GM21381 (cell line): Measurements from ENCODE around the gene KCNJ16.

Experiments used
- ATAC-seq: cut with Tn5 transposase; IDR thresholded peaks from one replicate; pipeline ENCODE4 v1.9.1; 2021; ENCODE audit warnings: mild to moderate bottlenecking, moderate library complexity; ENCODE audit not compliant: unreplicated experiment

Gene KCNJ16

DNA sequence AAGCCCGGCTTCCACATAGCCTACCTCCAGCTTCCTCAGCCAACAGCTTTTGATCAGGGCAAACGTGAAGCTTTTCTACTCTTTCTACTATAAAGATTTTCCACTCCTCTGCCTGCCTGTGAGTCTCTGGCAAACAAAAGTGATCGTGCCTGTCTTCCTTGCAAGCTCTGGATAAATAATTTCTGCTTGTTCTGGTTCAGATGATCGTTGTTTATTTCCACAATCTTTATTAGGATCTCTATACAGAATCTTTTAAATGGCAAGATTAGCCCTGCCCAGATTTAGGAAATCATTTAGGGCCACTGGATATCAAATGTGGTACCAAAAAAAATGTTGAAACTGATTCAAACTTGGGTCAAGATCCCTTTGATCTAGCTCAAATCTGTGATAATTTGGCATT lies 20.4 kb downstream of the KCNJ16 start:
- no peak for ATAC-seq

GRCh38 chr17:70096861-70097260 lies 21.8 kb downstream of the KCNJ16 start:
- no peak for ATAC-seq

DNA sequence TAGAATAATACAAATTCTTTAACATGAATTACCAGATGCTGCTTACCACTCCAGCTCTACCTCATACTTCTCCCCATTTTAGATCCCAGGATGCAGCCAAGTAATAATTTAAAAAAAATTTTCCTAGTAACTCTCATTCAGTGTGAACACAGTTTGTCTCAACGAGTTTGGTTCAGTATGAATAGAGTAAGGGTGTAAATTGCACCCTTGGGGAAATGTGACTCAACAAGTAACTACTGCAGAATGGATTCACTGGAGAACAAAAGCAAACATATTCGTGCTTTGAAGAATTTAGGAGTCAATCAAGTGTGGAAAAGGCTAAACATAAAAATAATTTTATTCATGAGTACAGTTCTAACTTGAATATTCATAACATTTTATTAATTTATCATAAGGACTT lies 23.0 kb downstream of the KCNJ16 start:
- ATAC-seq = no peak

GRCh38 chr17:70099294-70099693 lies 24.3 kb downstream of the KCNJ16 start:
- ATAC-seq = no peak

DNA sequence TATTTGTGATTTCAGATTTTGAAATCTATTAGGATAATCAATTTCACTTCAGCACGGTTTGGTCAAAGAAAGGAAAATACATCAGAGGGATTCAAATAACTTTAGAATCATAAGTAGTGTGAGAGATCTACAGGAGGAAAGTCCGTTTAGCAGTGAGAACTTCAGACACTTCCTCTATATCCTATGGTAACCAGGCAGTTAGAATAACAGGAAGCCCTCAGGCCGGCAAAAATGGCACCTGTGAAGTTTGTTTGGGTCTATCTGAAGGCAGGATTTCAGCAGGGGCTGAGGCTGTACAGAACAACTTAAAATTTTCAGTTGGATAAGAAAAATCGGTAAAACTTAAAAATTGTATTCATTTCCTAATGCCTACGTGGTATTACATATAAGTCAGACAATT lies 24.9 kb downstream of the KCNJ16 start:
- no peak for ATAC-seq

DNA sequence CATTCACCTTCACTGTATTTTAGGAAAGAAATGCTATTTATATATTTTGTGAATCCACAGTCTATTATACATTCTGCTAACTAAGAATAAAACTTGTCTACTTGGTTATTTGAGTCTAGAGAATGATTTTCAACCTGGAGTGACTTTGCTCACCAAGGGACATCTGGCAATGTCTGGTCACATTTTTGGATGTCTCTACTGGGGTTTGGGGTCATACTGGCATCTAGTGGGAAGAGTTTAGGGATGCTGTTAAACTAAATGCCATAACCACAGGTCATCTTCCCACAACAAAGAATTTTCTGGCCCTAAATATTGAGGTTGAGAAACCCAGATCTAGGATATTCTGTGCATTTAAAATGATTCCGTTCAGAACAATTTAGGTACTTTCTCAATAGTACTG lies 26.0 kb downstream of the KCNJ16 start:
- no peak for ATAC-seq

DNA sequence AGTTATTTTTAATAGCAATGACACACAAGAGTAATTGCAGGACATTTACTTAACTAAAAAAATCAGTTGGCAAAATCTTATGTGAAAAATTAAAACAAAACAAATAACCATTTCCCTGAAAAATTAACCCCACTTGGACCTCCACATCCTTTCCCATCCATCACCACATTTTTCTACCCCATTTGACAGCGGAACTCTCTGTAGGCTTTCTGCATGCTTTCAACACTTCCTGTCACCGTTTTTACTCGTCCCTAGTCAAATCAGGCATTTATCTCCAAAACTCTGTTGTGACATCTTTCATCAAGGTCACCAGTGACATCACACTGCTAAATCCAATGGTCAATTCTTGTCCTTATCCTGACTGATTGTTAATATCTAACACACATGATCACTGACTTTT lies 27.5 kb downstream of the KCNJ16 start:
- no peak for ATAC-seq

- no peak for ATAC-seq
Measured at GRCh38 chr17:70104791-70105523, 29.9 kb downstream of the KCNJ16 start.

GRCh38 chr17:70105641-70106040 lies 30.6 kb downstream of the KCNJ16 start:
- ATAC-seq = no peak

DNA sequence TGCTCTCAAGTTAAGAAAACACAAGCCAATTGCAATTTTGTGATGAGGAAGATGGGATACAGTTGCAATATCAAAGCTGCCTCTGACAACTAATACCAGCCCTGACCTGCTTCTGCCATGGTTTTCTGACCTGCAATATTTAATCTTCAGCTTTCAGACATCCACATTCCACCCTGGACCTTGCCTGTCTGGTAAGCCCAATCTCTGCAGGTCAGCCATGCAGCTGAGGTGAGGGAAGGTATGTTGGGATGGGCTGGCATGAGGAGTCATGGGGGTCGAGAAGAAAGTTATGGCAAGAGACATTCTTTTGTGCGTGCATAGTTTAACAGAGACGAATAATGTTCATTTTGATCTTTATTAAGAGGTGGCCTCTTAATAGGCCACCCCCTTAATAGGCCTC lies 31.5 kb downstream of the KCNJ16 start:
- no peak for ATAC-seq

GRCh38 chr17:70107441-70107840 lies 32.4 kb downstream of the KCNJ16 start:
- ATAC-seq = no peak

- no peak for ATAC-seq
Measured at GRCh38 chr17:70107904-70108565, 33.0 kb downstream of the KCNJ16 start.

DNA sequence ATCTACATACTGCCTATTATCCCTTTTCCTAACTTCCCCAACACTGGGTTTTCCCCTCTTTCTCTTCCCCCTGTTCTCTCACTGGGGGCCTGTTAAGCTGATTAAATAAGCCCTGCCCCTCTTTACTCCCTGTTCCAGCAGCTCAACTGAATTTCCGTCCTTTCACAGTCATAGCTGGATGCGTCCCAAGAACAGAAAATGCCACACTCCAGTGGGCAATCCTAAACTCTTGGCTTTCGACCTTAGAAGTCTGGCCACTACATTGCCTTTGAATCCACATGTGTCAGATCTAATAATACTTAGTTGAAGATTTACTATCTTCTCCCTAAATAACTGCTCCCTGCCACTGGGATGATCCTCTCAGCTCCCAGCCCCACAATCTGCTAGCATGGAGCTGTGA lies 34.5 kb downstream of the KCNJ16 start:
- ATAC-seq = no peak

- ATAC-seq = no peak
Measured at GRCh38 chr17:70110443-70110880, 35.4 kb downstream of the KCNJ16 start.

DNA sequence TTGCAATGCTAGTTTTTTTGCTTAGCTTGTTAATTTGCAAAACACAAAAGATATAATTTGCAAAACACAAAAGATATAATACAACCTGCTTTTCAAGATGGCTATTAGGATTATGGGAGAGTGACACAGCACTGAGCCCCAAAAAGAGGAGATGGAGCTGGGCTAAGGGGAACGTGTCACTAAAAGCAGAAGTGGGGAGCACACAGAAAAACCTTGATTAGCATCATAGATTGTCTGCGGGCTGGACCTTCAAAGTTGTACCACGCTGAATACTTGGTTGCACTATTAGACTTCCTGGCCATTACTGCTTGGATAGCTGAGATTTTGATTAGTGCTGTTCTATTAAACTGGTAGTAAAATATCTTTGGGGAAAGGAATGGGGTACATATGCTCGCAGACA lies 36.2 kb downstream of the KCNJ16 start:
- no peak for ATAC-seq

DNA sequence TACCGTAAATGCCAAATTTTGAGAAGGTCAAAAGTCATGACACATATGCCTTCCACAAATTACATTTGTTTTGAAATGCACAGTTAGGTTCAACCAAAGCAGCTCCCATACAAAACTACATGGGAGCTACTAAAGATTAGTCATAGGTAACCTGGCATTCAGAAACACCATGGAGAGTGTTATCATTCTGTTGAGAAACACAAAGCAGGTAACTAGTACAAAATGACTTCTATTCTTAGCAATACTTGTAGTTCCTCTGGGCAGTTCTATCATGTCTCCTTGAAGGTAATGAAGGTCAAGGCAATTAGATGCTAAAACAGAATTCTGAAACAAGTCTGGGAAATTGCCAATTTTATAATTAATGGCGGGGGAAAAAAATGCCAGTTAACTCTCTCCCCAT lies 39.4 kb downstream of the KCNJ16 start:
- no peak for ATAC-seq

DNA sequence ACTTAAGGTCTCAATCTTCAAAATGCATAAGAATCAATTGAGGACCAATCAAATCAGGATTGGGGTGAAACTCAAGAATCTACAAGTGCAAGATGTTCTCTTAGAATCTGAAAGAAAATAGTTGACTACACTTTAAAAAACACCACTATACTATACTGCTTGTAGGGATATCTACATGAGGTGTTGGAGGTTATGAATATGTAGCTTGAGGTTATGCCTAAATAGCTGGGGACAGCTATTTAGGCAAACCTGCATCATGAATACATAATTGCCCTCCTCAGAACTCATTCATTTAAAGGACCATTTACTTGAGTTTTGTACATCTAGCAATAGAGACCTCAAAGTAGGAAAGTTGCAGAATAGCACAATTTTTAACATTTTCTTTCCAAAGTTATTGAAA lies 40.1 kb downstream of the KCNJ16 start:
- no peak for ATAC-seq

DNA sequence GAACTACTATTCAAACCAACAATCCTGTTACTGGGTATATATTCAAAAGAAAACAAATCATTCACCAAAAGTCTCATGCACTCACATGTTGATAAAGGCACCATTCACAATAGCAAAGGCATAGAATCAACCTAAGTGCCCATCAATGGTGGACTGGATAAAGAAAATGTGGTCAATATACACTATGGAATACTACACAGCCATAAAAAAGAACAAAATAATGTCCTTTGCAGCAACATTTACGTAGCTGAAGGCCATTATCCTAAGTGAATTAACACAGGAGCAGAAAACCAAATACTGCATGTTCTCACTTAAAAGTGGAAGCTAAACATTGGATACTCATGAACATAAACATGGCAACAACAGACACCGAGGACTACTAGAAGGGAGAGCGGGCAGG lies 41.9 kb downstream of the KCNJ16 start:
- no peak for ATAC-seq

GRCh38 chr17:70119545-70119944 lies 44.5 kb downstream of the KCNJ16 start:
- no peak for ATAC-seq

DNA sequence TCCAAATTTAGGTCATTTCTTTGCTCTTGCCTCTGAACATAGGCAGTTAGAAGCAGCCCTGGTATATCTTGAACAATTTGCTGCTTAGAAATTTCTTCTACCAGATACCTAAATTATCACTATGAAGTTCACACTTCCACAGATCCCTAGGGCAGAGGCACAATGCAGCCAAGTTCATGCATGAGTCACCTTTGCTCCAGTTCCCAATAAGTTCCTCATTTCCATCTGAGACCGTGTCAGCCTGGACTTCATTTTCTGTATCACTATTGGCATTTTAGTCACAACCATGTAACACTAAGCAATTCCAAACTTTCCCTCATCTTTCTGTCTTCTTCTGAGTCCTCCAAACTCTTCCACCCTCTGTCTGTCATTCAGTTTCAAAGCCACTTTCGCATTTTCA lies 45.0 kb downstream of the KCNJ16 start:
- no peak for ATAC-seq

DNA sequence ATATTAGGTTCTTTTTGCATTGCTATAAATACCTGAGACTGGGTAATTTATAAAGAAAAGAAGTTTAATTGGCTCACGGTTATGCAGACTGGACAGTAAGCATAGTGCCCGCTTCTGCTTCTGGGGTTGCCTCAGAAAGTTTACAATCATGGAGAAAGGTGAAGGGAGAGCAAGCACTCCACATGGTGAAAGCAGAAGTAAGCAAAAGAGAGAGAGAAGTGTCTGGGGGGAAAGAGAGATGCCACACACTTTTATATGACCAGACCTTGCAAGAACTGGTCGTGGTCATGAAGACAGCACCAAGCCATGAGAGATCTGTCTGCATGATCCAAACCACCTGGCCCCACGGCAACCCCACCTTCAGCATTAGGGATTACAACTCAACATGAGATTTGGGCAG lies 45.4 kb downstream of the KCNJ16 start:
- no peak for ATAC-seq

GRCh38 chr17:70121126-70121525 lies 46.1 kb downstream of the KCNJ16 start:
- no peak for ATAC-seq

GRCh38 chr17:70123193-70123592 lies 48.2 kb downstream of the KCNJ16 start:
- no peak for ATAC-seq
